GM19328 (cell line): ENCODE data around the gene WFS1.

Experiments used
- ATAC-seq: cut with Tn5 transposase; IDR thresholded peaks from one replicate; pipeline ENCODE4 v1.9.1; 2021; ENCODE audit warnings: mild to moderate bottlenecking, moderate library complexity; ENCODE audit not compliant: unreplicated experiment

Gene WFS1

GRCh38 chr4:6296026-6296425 is 26.4 kb downstream of the WFS1 start:
- no peak for ATAC-seq

- no peak for ATAC-seq
Observed at GRCh38 chr4:6297266-6297815, 27.7 kb downstream of the WFS1 start.

GRCh38 chr4:6298035-6298434 is 28.4 kb downstream of the WFS1 start:
- ATAC-seq: no peak

- ATAC-seq: no peak
Observed at GRCh38 chr4:6298852-6299251, 29.2 kb downstream of the WFS1 start.

GRCh38 chr4:6299875-6300274 is 30.2 kb downstream of the WFS1 start:
- ATAC-seq: no peak

GRCh38 chr4:6300359-6300758 is 30.7 kb downstream of the WFS1 start:
- no peak for ATAC-seq

- ATAC-seq: no peak
Observed at GRCh38 chr4:6301051-6301731, 31.5 kb downstream of the WFS1 start.

- no peak for ATAC-seq
Observed at GRCh38 chr4:6301732-6302442, 32.2 kb downstream of the WFS1 start.

- ATAC-seq: no peak
Observed at GRCh38 chr4:6302869-6303268, 33.2 kb downstream of the WFS1 start.

- no peak for ATAC-seq
Observed at GRCh38 chr4:6303943-6304342, 34.3 kb downstream of the WFS1 start.

- ATAC-seq: no peak
Observed at GRCh38 chr4:6306299-6306698, 36.6 kb downstream of the WFS1 start.

GRCh38 chr4:6307230-6307629 is 37.6 kb downstream of the WFS1 start:
- no peak for ATAC-seq

GRCh38 chr4:6307891-6308290 is 38.2 kb downstream of the WFS1 start:
- no peak for ATAC-seq

GRCh38 chr4:6308899-6309643 is 39.4 kb downstream of the WFS1 start:
- ATAC-seq: no peak

- no peak for ATAC-seq
Observed at GRCh38 chr4:6309777-6310176, 40.1 kb downstream of the WFS1 start.

GRCh38 chr4:6313216-6313615 is 43.6 kb downstream of the WFS1 start:
- ATAC-seq: no peak

GRCh38 chr4:6316461-6317003 is 46.9 kb downstream of the WFS1 start:
- no peak for ATAC-seq

GRCh38 chr4:6318206-6318605 is 48.6 kb downstream of the WFS1 start:
- ATAC-seq: no peak

GRCh38 chr4:6319530-6320150 is 50.0 kb downstream of the WFS1 start:
- no peak for ATAC-seq

GRCh38 chr4:6320663-6321062 is 51.0 kb downstream of the WFS1 start:
- ATAC-seq: no peak

GRCh38 chr4:6321361-6321760 is 51.7 kb downstream of the WFS1 start:
- no peak for ATAC-seq
